HG03175 (cell line): Measurements from ENCODE around the gene PLCH2.
"Not testable (repeated sequence)": the region's sequence is repeated elsewhere in the genome, so short reads cannot be mapped to it uniquely, and the experiment has no call there.

Experiments used
- ATAC-seq: cut with Tn5 transposase; IDR thresholded peaks from one replicate; pipeline ENCODE4 v1.9.1; 2021; ENCODE audit warnings: mild to moderate bottlenecking, moderate library complexity; ENCODE audit not compliant: unreplicated experiment

PLCH2 gene

GRCh38 chr1:2476061-2476999 lies at the start of gene PLCH2:
TSS of gene PLCH2 (plus strand) at chr1:2476289. CDS start at chr1:2476589, 300 bp downstream.
- ATAC-seq = no peak

DNA sequence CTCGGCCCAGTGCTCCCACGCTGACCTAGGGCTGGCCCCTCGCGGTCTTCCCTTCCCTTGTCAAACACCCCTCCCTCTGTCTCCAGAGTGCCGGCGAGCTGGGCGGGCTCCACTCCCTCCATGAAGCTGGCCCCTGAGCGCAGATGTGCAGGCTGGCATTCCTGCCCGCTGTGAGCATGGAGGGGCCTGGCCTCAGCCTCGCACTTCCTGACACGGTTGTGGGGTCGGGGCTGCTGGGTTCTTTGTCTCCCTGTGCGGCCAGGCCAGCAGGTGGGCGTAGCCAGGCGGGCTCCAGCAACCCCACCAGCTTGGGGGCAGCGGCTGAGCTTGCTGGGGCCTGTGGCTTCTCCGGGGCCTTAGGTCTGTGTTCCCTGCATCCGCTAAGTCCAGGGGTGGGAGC lies 49.5 kb upstream of the PLCH2 start:
- ATAC-seq = no peak

GRCh38 chr1:2427051-2427450 lies 49.0 kb upstream of the PLCH2 start:
- no peak for ATAC-seq

DNA sequence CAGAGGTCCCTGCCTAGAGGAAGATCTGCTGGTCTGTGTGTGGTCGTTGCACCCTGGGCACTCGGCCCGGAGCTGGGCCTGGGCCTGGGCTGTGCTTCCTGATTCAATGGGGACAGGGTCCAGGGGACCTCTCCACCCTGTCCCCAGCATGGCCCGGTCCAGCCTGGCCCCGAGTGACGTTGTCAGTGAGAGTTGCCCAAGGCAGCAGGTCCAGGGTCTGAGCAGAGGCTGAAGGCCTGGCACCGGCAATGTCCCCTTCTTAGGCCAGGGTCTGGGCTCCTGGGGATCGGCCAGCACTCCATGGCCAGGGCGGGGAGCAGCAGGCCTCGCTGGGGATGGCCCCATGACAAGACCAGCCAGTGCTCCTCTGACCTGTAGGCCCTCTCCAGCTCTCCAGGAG lies 48.1 kb upstream of the PLCH2 start:
- ATAC-seq = no peak

DNA sequence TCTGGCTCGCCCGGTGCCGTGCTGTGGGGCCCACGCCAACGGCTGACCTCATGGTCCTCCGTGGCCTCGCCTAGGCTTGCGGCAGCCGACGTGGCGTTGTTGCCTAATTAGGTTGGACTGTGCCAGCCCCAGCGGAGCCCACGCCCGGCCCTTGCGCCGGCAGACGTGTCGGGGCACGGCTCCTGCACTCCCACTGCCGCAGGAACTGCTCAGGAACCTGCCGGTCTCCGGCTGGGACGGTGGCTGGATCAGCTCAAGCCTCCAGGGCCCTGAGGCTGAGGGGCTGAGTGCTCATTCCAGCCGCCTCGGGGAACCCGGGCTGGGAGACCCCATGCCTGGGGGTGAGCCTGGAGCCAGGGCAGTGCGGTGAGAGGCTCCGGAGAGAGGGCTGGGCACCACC lies 47.6 kb upstream of the PLCH2 start:
- ATAC-seq = no peak

DNA sequence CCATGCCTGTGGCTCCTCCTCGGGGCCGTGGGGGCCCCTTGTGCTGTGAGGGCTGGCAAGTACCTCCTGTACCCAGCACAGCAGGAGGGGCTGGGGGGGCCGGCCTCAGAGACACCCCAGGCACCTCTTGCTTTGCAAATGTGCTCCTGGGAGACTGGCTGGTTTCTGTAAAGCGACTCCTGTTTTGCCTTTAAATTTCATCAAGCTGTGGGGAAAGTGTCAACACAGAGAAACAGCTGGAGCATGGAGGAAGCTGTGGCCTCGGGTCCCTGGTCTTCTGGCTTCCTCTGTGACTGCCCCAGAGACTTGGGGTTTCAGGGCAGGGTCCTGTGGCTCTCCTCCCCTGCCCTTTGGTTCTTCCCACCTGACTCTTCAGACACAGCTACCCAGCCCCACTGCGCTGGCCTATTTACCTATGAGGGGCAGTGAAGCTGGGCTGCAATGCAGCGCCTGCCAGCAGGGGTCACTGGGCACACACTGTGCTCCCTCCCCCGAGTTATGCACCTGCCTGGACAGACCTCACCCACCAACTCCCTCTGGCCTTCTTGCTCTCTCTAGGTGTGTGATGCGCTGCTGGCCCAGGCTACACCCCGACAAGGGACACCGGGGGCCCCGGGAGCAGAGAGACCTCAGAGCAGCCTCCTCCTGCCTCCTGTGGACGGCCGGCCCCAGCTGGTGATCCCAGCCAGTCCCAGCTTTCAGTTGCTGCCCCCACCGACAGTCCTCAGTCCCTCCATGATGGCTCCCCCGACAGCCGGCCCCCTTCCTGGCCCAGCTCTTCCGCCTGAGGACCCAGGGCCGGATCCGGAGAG lies 46.1 kb upstream of the PLCH2 start:
- ATAC-seq = no peak

- ATAC-seq = no peak
Measured at GRCh38 chr1:2430592-2430973, 45.5 kb upstream of the PLCH2 start.

GRCh38 chr1:2431103-2431502 lies 45.0 kb upstream of the PLCH2 start:
- ATAC-seq = no peak

GRCh38 chr1:2431518-2431917 lies 44.6 kb upstream of the PLCH2 start:
- no peak for ATAC-seq

- ATAC-seq = no peak
Measured at GRCh38 chr1:2432441-2432844, 43.6 kb upstream of the PLCH2 start.

DNA sequence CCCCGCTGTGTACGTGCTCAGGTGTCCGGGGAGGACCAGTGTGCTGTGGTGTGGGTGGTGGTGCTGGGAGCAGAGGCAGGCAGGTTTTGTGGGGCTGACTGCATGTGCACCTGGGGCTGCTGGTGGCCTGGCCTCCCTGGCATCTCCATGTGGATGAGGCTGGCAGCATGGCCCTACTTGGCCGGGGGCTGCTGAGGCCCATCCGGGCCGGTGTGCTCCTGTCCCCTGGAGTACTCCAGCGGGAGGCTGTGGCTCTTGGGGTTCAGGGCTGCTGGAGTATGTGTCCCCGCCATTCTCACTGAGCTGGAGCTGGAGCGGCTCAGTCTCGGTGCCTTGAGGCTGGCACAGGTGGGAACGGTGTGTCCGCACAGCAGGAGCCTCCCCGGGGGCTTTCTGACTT lies 42.9 kb upstream of the PLCH2 start:
- no peak for ATAC-seq

- ATAC-seq = no peak
Measured at GRCh38 chr1:2433936-2434655, 42.0 kb upstream of the PLCH2 start.

DNA sequence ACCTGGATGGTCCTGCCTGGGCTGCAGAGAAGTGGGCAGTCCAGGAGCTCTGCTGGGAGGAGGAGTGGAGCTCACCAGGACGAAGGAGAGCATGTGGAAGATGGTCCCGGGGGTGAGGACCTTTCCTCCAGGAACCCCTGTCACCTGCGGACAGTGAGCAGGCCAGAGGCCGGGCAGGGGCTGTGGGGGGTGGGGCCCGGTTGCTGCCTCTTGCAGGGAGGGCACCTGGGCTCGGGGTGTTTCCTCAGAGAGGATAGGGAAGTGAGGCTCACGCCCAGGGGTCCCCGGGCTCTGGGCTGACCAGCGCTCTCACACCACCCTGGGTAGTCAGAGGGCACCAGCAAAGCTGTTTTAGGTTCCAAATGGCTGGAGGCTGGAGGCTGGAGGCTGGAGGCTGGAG lies 41.0 kb upstream of the PLCH2 start:
- ATAC-seq = no peak

GRCh38 chr1:2435746-2436355 lies 40.2 kb upstream of the PLCH2 start:
- no peak for ATAC-seq

DNA sequence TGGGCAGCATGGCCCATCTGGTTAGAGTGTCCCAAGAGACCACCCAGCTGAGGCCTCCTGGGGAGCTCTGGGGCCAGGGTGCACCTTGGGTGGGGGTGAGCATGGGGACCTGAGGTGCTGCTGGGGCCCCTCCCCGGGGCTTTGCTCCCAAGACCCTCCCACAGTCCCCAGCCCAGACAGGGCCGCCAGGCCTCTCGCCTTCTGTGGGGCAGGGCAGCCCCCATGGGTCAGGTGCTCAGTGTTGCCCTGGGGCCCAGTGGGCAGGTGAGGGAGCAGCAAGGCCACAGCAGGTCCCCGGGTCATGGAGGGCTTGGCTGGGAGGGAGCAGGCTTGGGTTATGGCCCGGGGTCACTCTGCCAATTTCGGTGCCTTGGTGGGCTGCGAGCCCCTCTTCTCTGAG lies 39.2 kb upstream of the PLCH2 start:
- no peak for ATAC-seq

- ATAC-seq = no peak
Measured at GRCh38 chr1:2437617-2438016, 38.5 kb upstream of the PLCH2 start.

GRCh38 chr1:2438038-2438437 lies 38.1 kb upstream of the PLCH2 start:
- no peak for ATAC-seq

DNA sequence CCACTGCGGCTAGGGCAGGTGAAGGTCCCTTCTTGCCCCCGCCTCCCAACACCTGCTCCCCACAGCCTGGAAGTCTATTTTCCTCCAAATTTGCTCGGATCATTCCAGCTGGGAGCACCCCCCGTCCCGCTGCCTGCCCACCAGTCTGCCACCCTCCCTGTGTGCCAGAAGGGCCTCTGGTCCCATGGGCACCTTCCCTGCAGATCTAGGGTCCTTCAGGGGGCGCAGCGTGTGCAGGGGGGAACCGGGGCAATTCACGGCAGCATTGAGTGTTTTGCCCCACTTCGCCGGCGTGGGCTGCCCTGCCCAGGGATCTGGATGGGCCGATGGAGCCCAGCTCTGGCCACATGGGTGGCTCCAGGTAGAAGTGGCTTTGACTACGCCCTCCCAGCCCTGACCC lies 37.4 kb upstream of the PLCH2 start:
- ATAC-seq = no peak

DNA sequence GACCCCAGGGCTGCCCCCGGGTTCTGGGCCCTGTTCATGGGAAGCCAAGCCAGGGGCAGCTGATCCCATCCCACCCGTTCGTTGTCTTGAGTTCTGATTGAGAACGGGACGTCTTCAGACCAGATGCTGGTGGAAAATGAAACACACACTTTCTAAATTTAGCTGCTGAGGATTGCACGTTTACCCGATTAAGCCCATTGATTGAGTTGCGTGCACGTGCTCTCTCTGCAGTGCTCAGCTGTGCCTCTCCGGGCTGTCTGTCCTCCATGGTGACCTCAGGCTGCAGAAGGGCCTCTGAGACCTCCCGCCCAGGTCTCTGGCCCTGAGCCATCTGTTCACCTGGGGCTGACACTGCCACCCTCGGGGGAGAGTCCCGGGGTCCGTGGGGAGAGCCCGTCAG lies 36.7 kb upstream of the PLCH2 start:
- ATAC-seq = no peak

- not testable (repeated sequence) for ATAC-seq
Measured at GRCh38 chr1:2440346-2440745, 35.7 kb upstream of the PLCH2 start.

DNA sequence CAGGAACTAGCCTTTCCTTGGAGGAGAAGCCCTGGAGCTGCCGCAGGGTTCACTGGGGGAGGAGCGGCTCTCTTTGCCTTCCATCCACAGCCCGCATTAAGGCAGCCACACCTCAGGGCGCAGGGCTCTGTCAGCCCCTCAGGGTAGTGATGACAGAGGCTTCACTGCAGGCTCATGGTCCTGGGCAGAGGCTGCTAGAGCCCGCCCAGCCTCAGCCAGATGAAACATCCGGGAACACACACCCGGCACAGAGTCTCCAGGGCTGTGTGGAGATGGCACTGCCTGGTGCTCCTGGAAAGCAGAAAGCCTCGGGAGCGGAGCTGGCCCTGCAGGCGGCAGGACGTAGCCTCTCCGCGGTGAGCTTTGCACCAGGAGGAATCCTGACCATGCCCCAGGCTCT lies 34.3 kb upstream of the PLCH2 start:
- no peak for ATAC-seq
